ENCODE measurements around the gene RFC1.
"Not testable (repeated sequence)": the region's sequence is repeated elsewhere in the genome, so short reads cannot be mapped to it uniquely, and the experiment has no call there.

Gene RFC1

GRCh38 chr4:39353478-39354253 is 12.5 kb downstream of the RFC1 start:
- DNase-seq, result no peak

GRCh38 chr4:39353149-39353477 is 13.0 kb downstream of the RFC1 start:
- not testable (repeated sequence) for DNase-seq

- no peak for DNase-seq
Observed at GRCh38 chr4:39349326-39349725, 16.8 kb downstream of the RFC1 start.

GRCh38 chr4:39348371-39349315 is 17.5 kb downstream of the RFC1 start:
- peak; percentile 20 for DNase-seq

- DNase-seq, result no peak
Observed at GRCh38 chr4:39346856-39347519, 19.2 kb downstream of the RFC1 start.

GRCh38 chr4:39342731-39343130 is 23.4 kb downstream of the RFC1 start:
- DNase-seq, result no peak

- no peak for DNase-seq
Observed at GRCh38 chr4:39341075-39341725, 25.0 kb downstream of the RFC1 start.

GRCh38 chr4:39339968-39340367 is 26.2 kb downstream of the RFC1 start:
- DNase-seq, result no peak

- DNase-seq, result no peak
Observed at GRCh38 chr4:39337841-39338240, 28.3 kb downstream of the RFC1 start.

- DNase-seq, result no peak
Observed at GRCh38 chr4:39335566-39335965, 30.6 kb downstream of the RFC1 start.

GRCh38 chr4:39331191-39331590 is 35.0 kb downstream of the RFC1 start:
- DNase-seq, result no peak

GRCh38 chr4:39330353-39330752 is 35.8 kb downstream of the RFC1 start:
- no peak for DNase-seq

GRCh38 chr4:39326468-39326977 is 39.6 kb downstream of the RFC1 start:
- DNase-seq, result no peak

GRCh38 chr4:39324897-39325613 is 41.1 kb downstream of the RFC1 start:
- no peak for DNase-seq

- DNase-seq, result no peak
Observed at GRCh38 chr4:39324446-39324845, 41.7 kb downstream of the RFC1 start.

- no peak for DNase-seq
Observed at GRCh38 chr4:39323821-39324220, 42.3 kb downstream of the RFC1 start.

- no peak for DNase-seq
Observed at GRCh38 chr4:39320381-39321115, 45.6 kb downstream of the RFC1 start.

GRCh38 chr4:39319676-39320075 is 46.5 kb downstream of the RFC1 start:
- peak; percentile 55 for DNase-seq

- DNase-seq, result no peak
Observed at GRCh38 chr4:39312816-39313215, 53.3 kb downstream of the RFC1 start.

- DNase-seq, result no peak
Observed at GRCh38 chr4:39308611-39309010, 57.6 kb downstream of the RFC1 start.

- no peak for DNase-seq
Observed at GRCh38 chr4:39305912-39306677, 60.1 kb downstream of the RFC1 start.

Data from amniotic stem cell (primary cell).